Activated CD4-positive, alpha-beta memory T cell treated with anti-CD3 and anti-CD28 coated beads, Interleukin-2, amount 10 ng/mL, durations not matched to agents 7 days and 5 days (primary cell): ENCODE measurements around the gene DCUN1D2. TPM values are rescaled to one million over a fixed set of nuclear protein-coding genes. Genes with fewer than 3 reads are reported as not detected.

Source experiments
- CTCF ChIA-PET: fragments of 350-600 bp; sonication (Branson Sonifier 250); formaldehyde crosslinking; loops from one replicate; lab custom pipeline; 2021; ENCODE audit warnings: antibody characterized with exemption, inconsistent platforms; lab: Charles Lee
- POLR2A ChIA-PET: fragments of 350-600 bp; sonication (Branson Sonifier 250); formaldehyde crosslinking; loops from one replicate; lab custom pipeline; 2021; ENCODE audit warnings: antibody characterized with exemption; lab: Charles Lee
- DNase-seq: peaks from one replicate; pipeline ENCODE4 v3.0.0-alpha.2; 2020
- H3K27ac Mint-ChIP-seq: one replicate; pipeline ENCODE4 v1.8.0; 2021; ENCODE audit warnings: mild to moderate bottlenecking, mixed read lengths
- H3K27me3 Mint-ChIP-seq: one replicate; pipeline ENCODE4 v1.8.0; 2021; ENCODE audit warnings: mixed read lengths
- H3K36me3 Mint-ChIP-seq: one replicate; pipeline ENCODE4 v1.8.0; 2021; ENCODE audit warnings: low read depth, mixed read lengths
- H3K4me1 Mint-ChIP-seq: one replicate; pipeline ENCODE4 v1.8.0; 2021; ENCODE audit warnings: mixed read lengths
- H3K4me3 Mint-ChIP-seq: one replicate; pipeline ENCODE4 v1.8.0; 2021; ENCODE audit warnings: mild to moderate bottlenecking, mixed read lengths
- H3K9me3 Mint-ChIP-seq: one replicate; pipeline ENCODE4 v1.8.0; 2021; ENCODE audit warnings: mixed read lengths
- total RNA-seq, 2 experiments: library from RNA; stranded (reverse); gene quantifications; one replicate each; pipeline ENCODE4 v1.2.3, GENCODE V29; 2021

Gene DCUN1D2
- total RNA-seq, 2 experiments from 2014 or later, result 17.0 to 17.7 TPM

- ChIA-PET CTCF (no interaction called here), POLR2A (interaction anchor here (1.1 kb wide), 1 partner anchor 25 kb away, joined by 5 read pairs; no protein-coding TSS in a partner anchor)
- H3K4me3 Mint-ChIP-seq, result no peak overlapping the region
- H3K27me3 Mint-ChIP-seq, result no peaks in the 10 kb centered on the region
- peaks cover 30% of the 10 kb centered on the region for H3K36me3 Mint-ChIP-seq
- DNase-seq, result no peak
- H3K9me3 Mint-ChIP-seq, result no peaks in the 10 kb centered on the region
- no peak overlapping the region for H3K27ac Mint-ChIP-seq
- H3K4me1 Mint-ChIP-seq, result peaks cover 9% of the 10 kb centered on the region
These were observed 26.0 kb downstream of the DCUN1D2 start for GRCh38 chr13:113464476-113464875.

- no peak for DNase-seq
- ChIA-PET POLR2A (no interaction called here), CTCF (no interaction called here)
- Mint-ChIP-seq H3K4me1 (peaks cover 6% of the 10 kb centered on the region), H3K27me3 (no peaks in the 10 kb centered on the region), H3K4me3 (no peak overlapping the region), H3K9me3 (no peaks in the 10 kb centered on the region), H3K36me3 (peaks cover 20% of the 10 kb centered on the region), H3K27ac (no peak overlapping the region)
These were observed 29.3 kb downstream of the DCUN1D2 start for GRCh38 chr13:113461022-113461751.

GRCh38 chr13:113460599-113460998, 29.9 kb downstream of the DCUN1D2 start:
- no peak overlapping the region for H3K27ac Mint-ChIP-seq
- H3K4me1 Mint-ChIP-seq, result peaks cover 5% of the 10 kb centered on the region
- ChIA-PET CTCF (no interaction called here), POLR2A (no interaction called here)
- no peak for DNase-seq
- no peaks in the 10 kb centered on the region for H3K9me3 Mint-ChIP-seq
- no peaks in the 10 kb centered on the region for H3K27me3 Mint-ChIP-seq
- H3K4me3 Mint-ChIP-seq, result no peak overlapping the region
- peaks cover 20% of the 10 kb centered on the region for H3K36me3 Mint-ChIP-seq

- CTCF ChIA-PET, result no interaction called here
- H3K36me3 Mint-ChIP-seq, result peaks cover 18% of the 10 kb centered on the region
- peaks cover under 1% of the 10 kb centered on the region for H3K4me1 Mint-ChIP-seq
- no peak for DNase-seq
- no peak overlapping the region for H3K4me3 Mint-ChIP-seq
- H3K9me3 Mint-ChIP-seq, result no peaks in the 10 kb centered on the region
- H3K27me3 Mint-ChIP-seq, result no peaks in the 10 kb centered on the region
- no peak overlapping the region for H3K27ac Mint-ChIP-seq
- POLR2A ChIA-PET, result no interaction called here
These were observed 30.4 kb downstream of the DCUN1D2 start for GRCh38 chr13:113460064-113460555.

- DNase-seq, result no peak
- Mint-ChIP-seq H3K4me1 (no peaks in the 10 kb centered on the region), H3K27me3 (no peaks in the 10 kb centered on the region), H3K27ac (no peak overlapping the region), H3K36me3 (peaks cover 18% of the 10 kb centered on the region), H3K4me3 (no peak overlapping the region), H3K9me3 (no peaks in the 10 kb centered on the region)
- CTCF ChIA-PET, result interaction anchor here (1.3 to 1.9 kb wide), 2 partner anchors 7 to 104 kb away, joined by 4 to 7 read pairs; no protein-coding TSS in a partner anchor
- POLR2A ChIA-PET, result no interaction called here
These were observed 32.1 kb downstream of the DCUN1D2 start for GRCh38 chr13:113458253-113459065.

GRCh38 chr13:113457510-113457909, 33.0 kb downstream of the DCUN1D2 start:
- Mint-ChIP-seq H3K4me3 (no peak overlapping the region), H3K27ac (no peak overlapping the region), H3K4me1 (no peaks in the 10 kb centered on the region), H3K9me3 (no peaks in the 10 kb centered on the region), H3K27me3 (no peaks in the 10 kb centered on the region), H3K36me3 (peaks cover 18% of the 10 kb centered on the region)
- no peak for DNase-seq
- CTCF ChIA-PET, result interaction anchor here (1.3 to 1.9 kb wide), 2 partner anchors 8 to 105 kb away, joined by 4 to 7 read pairs; no protein-coding TSS in a partner anchor
- POLR2A ChIA-PET, result no interaction called here

- Mint-ChIP-seq H3K9me3 (no peaks in the 10 kb centered on the region), H3K4me3 (no peak overlapping the region), H3K27ac (no peak overlapping the region), H3K27me3 (no peaks in the 10 kb centered on the region), H3K36me3 (peaks cover 18% of the 10 kb centered on the region), H3K4me1 (no peaks in the 10 kb centered on the region)
- no peak for DNase-seq
- ChIA-PET POLR2A (no interaction called here), CTCF (no interaction called here)
These were observed 34.3 kb downstream of the DCUN1D2 start for GRCh38 chr13:113456116-113456702.

- POLR2A ChIA-PET, result no interaction called here
- DNase-seq, result no peak
- Mint-ChIP-seq H3K9me3 (no peaks in the 10 kb centered on the region), H3K4me1 (no peaks in the 10 kb centered on the region), H3K27ac (no peak overlapping the region), H3K27me3 (no peaks in the 10 kb centered on the region), H3K4me3 (no peak overlapping the region), H3K36me3 (peaks cover 14% of the 10 kb centered on the region)
- CTCF ChIA-PET, result no interaction called here
These were observed 35.1 kb downstream of the DCUN1D2 start for GRCh38 chr13:113455384-113455783.

GRCh38 chr13:113454936-113455335, 35.6 kb downstream of the DCUN1D2 start:
- no peaks in the 10 kb centered on the region for H3K27me3 Mint-ChIP-seq
- no peak overlapping the region for H3K27ac Mint-ChIP-seq
- H3K4me3 Mint-ChIP-seq, result no peak overlapping the region
- no peaks in the 10 kb centered on the region for H3K9me3 Mint-ChIP-seq
- H3K36me3 Mint-ChIP-seq, result peaks cover 10% of the 10 kb centered on the region
- ChIA-PET POLR2A (no interaction called here), CTCF (no interaction called here)
- no peaks in the 10 kb centered on the region for H3K4me1 Mint-ChIP-seq
- no peak for DNase-seq

- H3K4me1 Mint-ChIP-seq, result no peaks in the 10 kb centered on the region
- no peaks in the 10 kb centered on the region for H3K27me3 Mint-ChIP-seq
- DNase-seq, result no peak
- H3K27ac Mint-ChIP-seq, result no peak within 1 kb of the TSS
- ChIA-PET POLR2A (interaction anchor here (1.6 kb wide), 1 partner anchor 36 kb away, joined by 4 read pairs; no protein-coding TSS in a partner anchor), CTCF (no interaction called here)
- H3K4me3 Mint-ChIP-seq, result no peak within 1 kb of the TSS
- H3K9me3 Mint-ChIP-seq, result no peaks in the 10 kb centered on the region
- H3K36me3 Mint-ChIP-seq, result peaks cover 3% of the 10 kb centered on the region
These were observed 37.3 kb downstream of the DCUN1D2 start, which contains the start of gene ADPRHL1 for GRCh38 chr13:113452942-113453901. ADPRHL1 (minus strand) TSS chr13:113453488; CDS start chr13:113453437, 51 bp downstream.

- CTCF ChIA-PET, result no interaction called here
- Mint-ChIP-seq H3K4me3 (no peak overlapping the region), H3K27me3 (no peaks in the 10 kb centered on the region), H3K4me1 (no peaks in the 10 kb centered on the region), H3K9me3 (peaks cover 1% of the 10 kb centered on the region), H3K36me3 (peaks cover 7% of the 10 kb centered on the region), H3K27ac (no peak overlapping the region)
- no peak for DNase-seq
- POLR2A ChIA-PET, result interaction anchor here (1.6 kb wide), 1 partner anchor 37 kb away, joined by 4 read pairs; no protein-coding TSS in a partner anchor
These were observed 38.0 kb downstream of the DCUN1D2 start for GRCh38 chr13:113452466-113452865.

- H3K4me3 Mint-ChIP-seq, result no peak overlapping the region
- DNase-seq, result no peak
- peaks cover 7% of the 10 kb centered on the region for H3K36me3 Mint-ChIP-seq
- CTCF ChIA-PET, result no interaction called here
- H3K27me3 Mint-ChIP-seq, result no peaks in the 10 kb centered on the region
- H3K4me1 Mint-ChIP-seq, result no peaks in the 10 kb centered on the region
- peaks cover 4% of the 10 kb centered on the region for H3K9me3 Mint-ChIP-seq
- no peak overlapping the region for H3K27ac Mint-ChIP-seq
- POLR2A ChIA-PET, result no interaction called here
These were observed 38.5 kb downstream of the DCUN1D2 start for GRCh38 chr13:113451951-113452421.
